GM12878 (cell line): ENCODE results near the gene DNMT3L. TPM values are rescaled to one million over a fixed set of nuclear protein-coding genes. Genes with fewer than 3 reads are reported as not detected.
A peak's percentile ranks its signal among the peaks of the same experiment; 100 is the strongest.
"Not testable (repeated sequence)": the region's sequence is repeated elsewhere in the genome, so short reads cannot be mapped to it uniquely, and the experiment has no call there.

Source experiments
- ATAC-seq: fragments of 200-7000 bp; cut with Tn5 transposase; 3 replicates; pipeline ENCODE4 v1.9.1; 2020; ENCODE audit warnings: mild to moderate bottlenecking, moderate library complexity
- BruUV-seq: library from RNA; stranded (reverse); fragments of 400-500 nt; replicated peaks from 2 replicates; lab custom pipeline; 2021; lab: Mats Ljungman, UMichigan
- CTCF ChIA-PET: fragments of 300-600 bp; sonication (Branson Sonifier 250); formaldehyde crosslinking; extraction: SDS; loops from one replicate; lab custom pipeline; 2021; ENCODE audit warnings: inconsistent platforms; lab: Yijun Ruan, JAX
- POLR2A ChIA-PET: fragments of 350-600 bp; formaldehyde crosslinking; extraction: SDS; loops from one replicate; lab custom pipeline; 2021; ENCODE audit warnings: inconsistent platforms; lab: Charles Lee
- RAD21 ChIA-PET: fragments of 300-600 bp; sonication (Branson Sonifier 250); formaldehyde crosslinking; loops from one replicate; lab custom pipeline; 2023; ENCODE audit warnings: antibody characterized with exemption; ENCODE audit not compliant: unreplicated experiment; lab: Charles Lee
- SMC1A ChIA-PET: fragments of 300-600 bp; sonication (Branson Sonifier 250); formaldehyde crosslinking; loops from one replicate; lab custom pipeline; 2023; ENCODE audit not compliant: unreplicated experiment, uncharacterized antibody; lab: Charles Lee
- DNase-seq: peaks from one replicate; pipeline ENCODE4 v3.0.0-alpha.2; 2011; ENCODE audit warnings: low read depth, low spot score
- FAIRE-seq: peaks from 3 replicates; lab custom pipeline; 2011; peaks lifted over from hg19 to GRCh38; lab: Jason Lieb, UNC
- H2AFZ ChIP-seq: 2 replicates; pipeline ENCODE4 v1.6.0; 2011; ENCODE audit warnings: low read depth, low read length, control low read depth; ENCODE audit not compliant: control insufficient read depth
- H3K27ac ChIP-seq: 2 replicates; pipeline ENCODE4 v1.5.1; 2011; ENCODE audit warnings: control low read depth; ENCODE audit not compliant: control insufficient read depth, insufficient read depth
- H3K27me3 ChIP-seq, 2 experiments: replicated peaks in 1 of 2; 2 replicates each; pipeline versions ENCODE4 v1.6.0 to v1.6.1; 2011; ENCODE audit warnings: low read length in 1 of 2; ENCODE audit not compliant: control insufficient read depth in 2 of 2, insufficient read depth in 2 of 2
- H3K36me3 ChIP-seq, 2 experiments: 2 replicates each; pipeline ENCODE4 v1.5.1; 2011; ENCODE audit warnings: low read length in 1 of 2; ENCODE audit not compliant: control insufficient read depth in 2 of 2, insufficient read depth in 2 of 2
- H3K4me1 ChIP-seq: 2 replicates; pipeline ENCODE4 v1.6.1; 2011; ENCODE audit warnings: mild to moderate bottlenecking, low read length, moderate library complexity, mixed read lengths; ENCODE audit not compliant: control insufficient read depth, insufficient read depth
- H3K4me2 ChIP-seq: 2 replicates; pipeline ENCODE4 v1.6.0; 2011; ENCODE audit warnings: control low read depth; ENCODE audit not compliant: control insufficient read depth, insufficient read depth
- H3K4me3 ChIP-seq: fragments of 200-600 bp; sonication (generic); 2 replicates; pipeline ENCODE4 v1.5.1; 2016
- H3K79me2 ChIP-seq: 2 replicates; pipeline ENCODE4 v1.6.0; 2011; ENCODE audit warnings: low read length; ENCODE audit not compliant: control insufficient read depth, insufficient read depth
- H3K9ac ChIP-seq: 2 replicates; pipeline ENCODE4 v1.8.0; 2011; ENCODE audit warnings: low read length, control low read depth, mixed read lengths; ENCODE audit not compliant: control insufficient read depth, insufficient read depth
- H3K9me3 ChIP-seq: replicated peaks from 3 replicates; pipeline ENCODE4 v1.5.1; 2011; ENCODE audit warnings: mild to moderate bottlenecking, low read length; ENCODE audit not compliant: control insufficient read depth, insufficient read depth
- H4K20me1 ChIP-seq: 2 replicates; pipeline ENCODE4 v1.6.0; 2011; ENCODE audit not compliant: control insufficient read depth, insufficient read depth
- WGBS: methylation state at CpG from one replicate; pipeline ENCODE4 v1.1.6; 2016; ENCODE audit warnings: low lambda C conversion rate; ENCODE audit not compliant: insufficient replicate concordance, insufficient coverage; ENCODE audit errors: missing lambda C conversion rate; 5-methylcytosine and 5-hydroxymethylcytosine counted together
- in situ Hi-C: fragments of 300-500 bp; cut with MboI; formaldehyde crosslinking; loops from 9 replicates; pipeline ENCODE4 v1.14.3; 2018; ENCODE audit warnings: mixed read lengths
- intact Hi-C: fragments of 100-400 bp; cut with micrococcal nuclease; formaldehyde crosslinking; loops from one replicate; pipeline ENCODE4 v1.14.2; 2022; ENCODE audit not compliant: unreplicated experiment
- polyA plus RNA-seq, 11 experiments: library from polyadenylated mRNA; depleted of rRNA in 4 of 11; unstranded in 6 of 11; stranded (reverse) in 5 of 11; fragments of >200 nt; fragmentation: Nextera tagmentation in 4 of 11; fragmentation: Illumina TruSeq in 1 of 11; extraction: Ambion mirVana in 4 of 11; extraction: Trizol in 1 of 11; gene quantifications; 1 replicate in 1 of 11; 2 replicates in 10 of 11; pipeline versions ENCODE4 v1.2.1 to v1.2.3, GENCODE V29; 2011 to 2016; ENCODE audit warnings: inconsistent platforms in 2 of 11, missing spikeins in 2 of 11, low read depth in 1 of 11
- total RNA-seq, 4 experiments: library from RNA; depleted of rRNA in 3 of 4; stranded (reverse); fragments of >200 nt in 3 of 4; fragmentation: Illumina TruSeq in 1 of 4; extraction: Trizol in 1 of 4; gene quantifications; 2 replicates each; pipeline versions ENCODE4 v1.2.1 to v1.2.3, GENCODE V29; 2013 to 2021

Gene DNMT3L
- total and polyA plus RNA-seq, 10 of the 15 experiments (the other 5 are each of a cell fraction or from before 2014, with no cell fraction given): not detected

DNA sequence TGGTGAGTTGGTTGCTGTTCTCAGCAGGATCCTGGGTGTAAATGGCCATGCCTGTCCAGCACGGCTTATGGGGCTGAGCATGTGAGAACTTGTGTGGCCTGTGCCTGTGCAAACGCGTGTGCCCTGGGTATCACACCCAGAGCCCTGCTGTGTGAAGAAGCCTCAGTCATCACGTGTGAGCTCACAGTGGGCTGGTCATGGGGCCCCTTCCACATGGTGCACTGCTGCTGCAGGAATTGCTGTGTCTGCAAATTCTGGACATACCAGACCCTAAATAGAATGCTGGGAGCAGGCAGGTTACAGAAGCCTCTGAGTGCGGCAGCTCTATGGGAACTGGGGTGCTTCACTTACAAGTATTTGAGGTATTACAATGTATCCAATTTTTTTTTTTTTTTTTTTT lies 38.4 kb downstream of the DNMT3L start:
- CTCF ChIA-PET, H3K27me3 ChIP-seq, H3K9me3 ChIP-seq, in situ Hi-C loops, H3K36me3 ChIP-seq, ATAC-seq, H3K79me2 ChIP-seq, H2AFZ ChIP-seq, DNase-seq, POLR2A ChIA-PET, RAD21 ChIA-PET, H4K20me1 ChIP-seq, SMC1A ChIA-PET, intact Hi-C loops, H3K27ac ChIP-seq, H3K4me2 ChIP-seq, H3K4me1 ChIP-seq, FAIRE-seq, H3K9ac ChIP-seq, H3K4me3 ChIP-seq: not testable (repeated sequence)
- WGBS: no CpG with 5 or more reads among the region's 5 CpGs
- BruUV-seq: TSS peak; percentile 76

DNA sequence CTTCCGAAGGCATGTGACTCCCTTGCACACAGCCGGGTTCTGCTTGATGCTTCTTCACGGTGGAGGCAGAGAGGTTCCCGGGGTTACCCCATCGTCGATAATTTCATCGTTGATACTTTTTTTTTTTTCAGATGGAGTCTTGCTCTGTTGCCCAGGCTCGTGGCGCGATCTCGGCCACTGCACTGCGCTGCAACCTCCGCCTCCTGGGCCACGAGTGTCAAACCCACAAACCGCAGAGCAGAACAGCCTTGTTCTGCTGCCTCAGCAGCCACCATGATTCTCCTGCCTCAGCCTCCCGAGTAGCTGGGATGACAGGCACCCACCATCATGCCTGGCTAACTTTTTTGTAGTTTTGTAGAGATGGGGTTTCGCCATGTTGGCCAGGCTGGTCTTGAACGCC lies 41.0 kb downstream of the DNMT3L start:
- peak; percentile 12; the same call in 1 of the 3 replicates for ATAC-seq

DNA sequence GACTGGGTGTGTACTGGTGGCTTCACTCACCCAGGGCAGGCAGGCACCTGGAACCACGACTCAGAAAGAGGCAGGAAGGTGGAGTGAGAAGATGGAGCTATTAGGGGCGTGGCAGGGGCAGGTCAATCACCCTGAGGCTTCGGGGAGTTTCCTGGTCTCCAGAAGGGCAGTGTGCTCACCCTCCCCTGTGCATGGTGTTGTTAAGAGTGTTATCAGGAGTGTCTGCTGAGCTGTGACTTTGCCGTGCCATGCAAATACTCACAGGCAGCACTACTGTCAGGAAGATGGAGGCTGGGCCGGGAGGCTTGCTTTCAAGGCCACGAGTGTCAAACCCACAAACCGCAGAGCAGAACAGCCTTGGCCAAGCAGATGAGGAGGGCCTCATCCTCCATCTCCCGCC lies 43.2 kb downstream of the DNMT3L start:
- H3K36me3 ChIP-seq, H3K9ac ChIP-seq, H3K4me1 ChIP-seq, FAIRE-seq, H3K9me3 ChIP-seq, in situ Hi-C loops, H3K79me2 ChIP-seq, DNase-seq, intact Hi-C loops, H2AFZ ChIP-seq, RAD21 ChIA-PET, SMC1A ChIA-PET, H3K27ac ChIP-seq, POLR2A ChIA-PET, H3K27me3 ChIP-seq, H3K4me2 ChIP-seq, BruUV-seq, CTCF ChIA-PET, H3K4me3 ChIP-seq, H4K20me1 ChIP-seq: not testable (repeated sequence)
- peak; percentile 88 for ATAC-seq
- no CpG with 5 or more reads among the region's 8 CpGs for WGBS

More for the DNA sequence above, 41.0 kb downstream of the DNMT3L start:
- H3K9me3 ChIP-seq, intact Hi-C loops, H3K9ac ChIP-seq, H3K27ac ChIP-seq, H3K27me3 ChIP-seq, H3K4me1 ChIP-seq, H3K36me3 ChIP-seq, FAIRE-seq, H3K4me2 ChIP-seq, H4K20me1 ChIP-seq, H3K4me3 ChIP-seq, RAD21 ChIA-PET, SMC1A ChIA-PET, H3K79me2 ChIP-seq, H2AFZ ChIP-seq, POLR2A ChIA-PET, BruUV-seq, CTCF ChIA-PET, DNase-seq, in situ Hi-C loops: not testable (repeated sequence)
- no CpG with 5 or more reads among the region's 18 CpGs for WGBS
